D721Med (cell line): ENCODE measurements around the gene GNG4.

Experiments
- DNase-seq: peaks from one replicate; pipeline ENCODE4 v3.0.0; 2011; ENCODE audit warnings: low spot score; ENCODE audit not compliant: insufficient read length
- FAIRE-seq: peaks from 2 replicates; lab custom pipeline; 2011; peaks lifted over from hg19 to GRCh38; lab: Jason Lieb, UNC
- CTCF ChIP-seq: IDR thresholded peaks from 2 replicates; pipeline ENCODE4 v1.5.1; 2012; ENCODE audit warnings: mild to moderate bottlenecking, control low read depth; ENCODE audit not compliant: insufficient read depth; ENCODE audit errors: missing control alignments

Gene GNG4

DNA sequence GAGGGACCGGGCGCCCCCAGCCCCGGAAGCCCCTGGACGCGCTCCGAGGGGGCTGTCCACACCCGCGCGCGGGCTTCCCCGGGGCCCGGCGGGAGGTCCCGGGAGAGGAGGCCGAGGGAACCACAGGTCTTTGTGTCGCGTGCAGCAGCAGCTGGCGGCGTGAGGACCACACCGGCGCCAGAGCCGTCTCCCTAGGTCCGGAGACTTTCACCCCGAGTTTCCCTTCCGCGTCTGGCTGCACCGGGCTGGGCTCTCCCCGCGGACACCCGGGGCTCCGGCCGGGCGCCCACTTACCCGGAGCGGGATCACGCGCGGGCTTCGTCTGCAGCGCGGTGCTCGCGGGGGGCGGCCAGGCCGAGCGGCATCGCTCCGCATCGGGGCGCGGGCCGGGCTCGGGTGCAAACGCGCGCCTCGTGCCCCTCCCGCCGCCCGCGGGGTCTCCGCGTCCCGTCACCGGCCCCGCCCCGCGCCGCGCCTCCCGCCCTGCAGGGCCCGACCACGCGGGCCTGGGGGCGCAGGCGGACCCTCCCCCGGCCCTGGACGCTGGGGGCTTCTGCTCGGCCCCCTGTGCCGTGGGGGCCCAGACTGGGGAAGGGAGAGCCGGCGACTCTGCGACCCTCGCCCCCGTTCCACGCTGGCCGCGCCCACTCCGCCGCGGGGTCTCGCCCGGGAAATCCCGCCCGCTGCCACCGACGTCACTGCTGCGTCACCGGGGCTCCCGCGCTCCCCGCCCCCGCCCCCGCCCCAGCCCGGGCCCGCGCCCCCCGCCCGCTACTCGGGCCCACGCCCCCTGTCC lies at the start of gene GNG4:
Gene GNG4 (minus strand): TSS at position 417 of the 796 bp plus-strand sequence. CDS start 65,946 bp downstream, outside the sequence.
- TF ChIP-seq CTCF = no peak
- FAIRE-seq = no peak
- peak; percentile 80 for DNase-seq

- DNase-seq = no peak
- FAIRE-seq = no peak
- no peak for TF ChIP-seq CTCF
Measured at GRCh38 chr1:235697508-235697907, 47.9 kb upstream of the GNG4 start.

GRCh38 chr1:235689356-235689755 lies 39.8 kb upstream of the GNG4 start:
- DNase-seq (no peak), FAIRE-seq (peak; percentile 74)
- TF ChIP-seq CTCF = no peak

GRCh38 chr1:235688096-235688495 lies 38.5 kb upstream of the GNG4 start:
- TF ChIP-seq CTCF = no peak
- FAIRE-seq = no peak

DNA sequence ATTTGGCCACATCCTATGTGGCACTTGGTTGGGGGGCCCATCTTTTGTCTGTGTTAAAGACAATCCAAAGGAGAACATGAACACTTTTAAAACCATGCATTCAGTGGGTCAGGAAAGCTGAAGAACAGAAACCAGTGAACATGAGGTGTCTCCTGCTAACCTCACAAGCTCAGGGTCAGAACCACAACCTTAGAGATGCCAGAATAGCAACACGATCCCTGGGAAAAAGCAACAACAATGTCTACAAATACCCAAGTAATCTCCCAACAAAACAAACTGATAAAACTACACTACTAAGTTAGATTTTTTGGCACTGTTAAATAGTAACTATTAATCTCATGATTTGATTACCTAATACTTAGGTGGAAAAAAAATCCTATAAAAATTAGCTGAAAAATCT lies 34.1 kb upstream of the GNG4 start:
- no peak for TF ChIP-seq CTCF
- no peak for DNase-seq
- FAIRE-seq = no peak

More at GRCh38 chr1:235688096-235688495, 38.5 kb upstream of the GNG4 start:
- no peak for DNase-seq

DNA sequence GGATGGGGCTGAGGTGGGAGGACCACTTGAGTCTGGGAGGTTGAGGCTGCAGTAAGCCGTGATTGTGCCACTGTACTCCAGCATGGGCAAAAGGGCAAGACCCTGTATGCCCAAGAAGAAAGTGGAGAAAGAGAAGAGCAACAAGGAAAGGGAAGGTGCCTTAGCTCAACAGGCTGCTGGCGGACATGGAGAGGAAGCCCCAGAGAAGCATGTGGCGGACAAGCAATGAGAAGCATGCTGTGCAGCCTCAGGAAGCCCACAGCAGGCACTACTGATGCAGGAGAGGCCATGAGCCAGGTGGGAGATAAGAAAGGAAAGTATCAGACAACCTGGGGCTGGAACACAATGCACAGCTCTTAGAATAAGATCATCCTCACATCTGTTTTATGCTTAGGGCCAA lies 32.6 kb upstream of the GNG4 start:
- DNase-seq = no peak
- TF ChIP-seq CTCF = no peak
- FAIRE-seq = no peak

DNA sequence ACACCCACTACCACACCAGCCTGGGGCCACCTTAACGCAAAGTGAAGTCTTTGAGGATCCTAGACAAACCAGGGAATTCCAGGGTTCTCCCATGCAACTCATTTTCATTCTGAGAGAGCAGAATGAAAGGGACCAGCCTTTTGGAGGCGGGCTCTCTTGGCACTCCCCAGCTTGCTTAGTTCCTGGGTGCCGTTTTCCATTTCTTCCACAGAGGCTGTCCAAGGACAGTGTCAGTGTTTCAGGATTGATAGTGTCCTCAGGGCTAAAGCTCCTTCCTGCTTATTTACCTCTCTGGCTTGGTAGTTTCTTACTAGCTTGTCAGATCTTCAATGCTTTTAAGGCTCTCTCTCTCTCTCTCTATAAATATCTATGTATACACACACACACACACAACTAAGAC lies 30.1 kb upstream of the GNG4 start:
- DNase-seq = no peak
- TF ChIP-seq CTCF = no peak
- no peak for FAIRE-seq
